Ascending aorta (tissue), 2 donors: ENCODE results near the gene NINJ1. TPM values are rescaled to one million over a fixed set of nuclear protein-coding genes. Genes with fewer than 3 reads are reported as not detected.

Experiments
- DNase-seq, 2 donors: peaks; one replicate each; pipeline ENCODE4 v3.0.0-alpha.2; 2019; ENCODE audit warnings: low spot score in 2 of 2
- H3K27ac ChIP-seq, 2 donors: fragments of 200-600 bp; sonication (generic); one replicate each; pipeline ENCODE4 v1.5.1; 2016 to 2017; ENCODE audit warnings: mild to moderate bottlenecking in 1 of 2
- H3K27me3 ChIP-seq: fragments of 200-600 bp; sonication (generic); one replicate; pipeline ENCODE4 v1.5.1; 2017
- H3K36me3 ChIP-seq, 2 donors: fragments of 200-600 bp; sonication (generic); one replicate each; pipeline ENCODE4 v1.5.1; 2016
- H3K4me1 ChIP-seq, 2 donors: fragments of 200-600 bp; sonication (generic); one replicate each; pipeline ENCODE4 v1.5.1; 2016 to 2017; ENCODE audit warnings: mild to moderate bottlenecking in 1 of 2
- H3K4me3 ChIP-seq, 2 donors: fragments of 200-600 bp; sonication (generic); one replicate each; pipeline ENCODE4 v1.5.1; 2016 to 2017; ENCODE audit warnings: mild to moderate bottlenecking in 1 of 2
- H3K9me3 ChIP-seq, 2 donors: fragments of 200-600 bp; sonication (generic); one replicate each; pipeline ENCODE4 v1.5.1; 2016
- CTCF ChIP-seq, 3 experiments: fragments of 200-600 bp in 2 of 3; fragments of 450-650 bp in 1 of 3; sonication (generic) in 2 of 3; IDR thresholded peaks; one replicate each; pipeline ENCODE4 v1.5.1; 2016 to 2019; ENCODE audit warnings: antibody characterized with exemption in 3 of 3, mild to moderate bottlenecking in 1 of 3, moderate library complexity in 1 of 3
- intact Hi-C: fragments of 100-400 bp; cut with DNase I; formaldehyde crosslinking; loops from one replicate; pipeline ENCODE4 v1.15.1; 2023
- total RNA-seq: library from RNA; depleted of rRNA; stranded (reverse); fragments of >200 nt; gene quantifications from one replicate; pipeline ENCODE4 v1.1.0, GENCODE V29; 2016

The NINJ1 gene
- total RNA-seq, 1 donor from 2014 or later, result 156 TPM

DNA sequence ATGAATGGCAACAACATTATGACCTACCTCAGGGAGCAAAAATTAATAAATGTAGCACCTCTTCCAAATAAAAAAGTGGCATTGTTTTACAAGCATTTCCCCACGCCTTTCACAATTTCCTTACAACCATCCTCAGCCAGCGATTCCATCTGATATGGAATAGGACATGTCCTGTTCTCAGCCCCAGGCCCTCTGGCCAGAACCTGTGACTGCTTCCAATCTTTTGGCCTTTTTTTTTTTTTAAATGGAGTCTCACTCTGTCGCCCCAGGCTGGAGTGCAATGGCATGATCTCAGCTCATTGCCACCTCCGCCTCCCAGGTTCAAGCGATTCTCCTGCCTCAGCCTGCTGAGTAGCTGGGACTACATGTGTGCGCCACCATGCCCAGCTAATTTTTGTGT is 33.1 kb upstream of the NINJ1 start:
- TF ChIP-seq CTCF (IDR thresholded peaks at IDR 0.05), result no peak
- intact Hi-C loops, result loop anchor here (10.0 kb wide), 1 partner anchor 288 kb away; the partner anchor contains the start of genes FAM120A and FAM120AOS
- no peak overlapping the region for H3K4me3 ChIP-seq
- H3K27me3 ChIP-seq, result no peaks in the 10 kb centered on the region
- H3K36me3 ChIP-seq, result no peaks in the 10 kb centered on the region
- H3K4me1 ChIP-seq, result no peaks in the 10 kb centered on the region
- H3K27ac ChIP-seq, result no peak overlapping the region
- DNase-seq, result no peak
- H3K9me3 ChIP-seq, result no peaks in the 10 kb centered on the region

DNA sequence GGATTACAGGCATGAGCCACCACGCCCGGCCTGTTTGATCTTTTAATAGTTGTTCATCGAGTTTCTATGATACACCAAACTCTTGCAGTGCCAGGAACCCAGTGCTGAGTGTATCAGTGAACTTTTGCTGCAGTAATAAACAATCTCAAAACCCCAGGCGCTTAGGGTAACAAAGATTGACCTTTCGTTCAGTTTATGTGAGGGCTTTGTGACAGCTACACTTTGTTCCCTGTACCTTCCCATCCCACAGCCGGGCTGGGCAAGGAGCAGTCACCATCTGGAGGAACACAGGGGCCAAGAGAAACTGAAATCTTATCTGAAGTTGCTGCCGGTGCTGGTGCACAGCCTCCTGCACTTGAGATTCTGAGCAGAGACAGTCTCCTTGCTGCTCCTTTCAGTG is 32.6 kb upstream of the NINJ1 start:
- Histone ChIP-seq H3K27me3 (no peaks in the 10 kb centered on the region), H3K36me3 (no peaks in the 10 kb centered on the region), H3K27ac (no peak overlapping the region), H3K4me1 (no peaks in the 10 kb centered on the region), H3K9me3 (no peaks in the 10 kb centered on the region), H3K4me3 (no peak overlapping the region)
- DNase-seq, result no peak
- TF ChIP-seq CTCF (IDR thresholded peaks at IDR 0.05), result no peak
- intact Hi-C loops, result loop anchor here (10.0 kb wide), 1 partner anchor 288 kb away; the partner anchor contains the start of genes FAM120A and FAM120AOS

GRCh38 chr9:93164085-93164484 is 30.0 kb upstream of the NINJ1 start:
- no peaks in the 10 kb centered on the region for H3K36me3 ChIP-seq
- peaks cover 0 to 4% of the 10 kb centered on the region in 2 donors for H3K4me1 ChIP-seq
- intact Hi-C loops, result loop anchor here (10.0 kb wide), 1 partner anchor 291 kb away; the partner anchor contains the start of genes FAM120A and FAM120AOS
- no peak overlapping the region for H3K4me3 ChIP-seq
- no peaks in the 10 kb centered on the region for H3K27me3 ChIP-seq
- H3K27ac ChIP-seq, result no peak overlapping the region
- TF ChIP-seq CTCF (IDR thresholded peaks at IDR 0.05), result no peak
- H3K9me3 ChIP-seq, result no peaks in the 10 kb centered on the region
- no peak for DNase-seq

DNA sequence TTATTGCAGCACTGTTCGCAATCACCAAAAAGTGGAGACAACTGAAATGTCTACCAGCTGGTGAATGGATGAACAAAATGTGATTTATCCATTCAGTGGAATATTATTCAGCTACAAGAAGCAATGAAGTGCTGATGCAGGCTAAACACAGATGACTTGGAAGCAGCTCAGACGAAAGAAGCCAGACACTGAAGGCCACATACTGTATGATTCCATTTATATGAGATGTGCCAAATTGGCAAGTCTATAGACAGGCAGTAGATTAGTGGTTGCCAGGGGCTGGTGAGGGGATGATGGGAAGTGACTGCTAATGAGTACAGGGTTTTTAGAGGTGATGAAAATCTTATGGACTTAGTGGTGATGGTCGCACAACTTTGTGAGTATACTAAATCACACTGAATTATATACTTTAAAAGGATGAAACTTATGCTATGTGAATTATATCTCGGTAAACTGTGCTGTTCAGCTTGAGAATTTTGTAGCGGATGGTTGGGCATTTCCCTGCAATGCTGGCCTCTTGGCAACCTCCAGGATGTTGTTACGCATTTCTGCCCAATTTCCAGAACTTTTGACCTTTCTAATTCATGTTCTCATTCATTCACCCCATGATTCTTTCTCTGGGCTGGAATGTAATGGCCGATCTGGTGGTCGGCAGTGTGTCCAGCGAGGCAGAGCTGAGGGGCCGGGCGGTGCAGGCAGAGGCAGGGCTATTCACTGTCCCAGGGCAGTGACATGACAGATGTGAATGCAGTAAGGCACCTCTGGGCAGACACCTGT is 27.9 kb upstream of the NINJ1 start:
- Histone ChIP-seq H3K27me3 (no peaks in the 10 kb centered on the region), H3K36me3 (no peaks in the 10 kb centered on the region), H3K9me3 (no peaks in the 10 kb centered on the region), H3K4me1 (peaks cover 0 to 4% of the 10 kb centered on the region in 2 donors), H3K27ac (no peak overlapping the region), H3K4me3 (no peak overlapping the region)
- DNase-seq, result no peak
- TF ChIP-seq CTCF (IDR thresholded peaks at IDR 0.05), result no peak
- intact Hi-C loops, result loop anchor here (2.0 to 10.0 kb wide), 2 partner anchors 151 to 293 kb away; partner anchors contain the start of genes FAM120A and FAM120AOS

GRCh38 chr9:93159601-93160471 is 25.8 kb upstream of the NINJ1 start:
- Histone ChIP-seq H3K36me3 (no peaks in the 10 kb centered on the region), H3K27ac (no peak overlapping the region), H3K4me3 (peak overlapping the region in 1 of 2 donors; percentile 29), H3K4me1 (peaks cover 0 to 4% of the 10 kb centered on the region in 2 donors), H3K9me3 (no peaks in the 10 kb centered on the region), H3K27me3 (no peaks in the 10 kb centered on the region)
- TF ChIP-seq CTCF (IDR thresholded peaks at IDR 0.05), result peak; percentile 90 to 99 (median 98)
- intact Hi-C loops, result loop anchor here (1.0 to 10.0 kb wide), 3 partner anchors 145 to 295 kb away; partner anchors contain the start of genes FAM120A and FAM120AOS
- peak in 1 of 2 donors; percentile 90 for DNase-seq
